Measurements from ENCODE around the gene PLA2G6. TPM values are rescaled to one million over a fixed set of nuclear protein-coding genes. Genes with fewer than 3 reads are reported as not detected.

Gene PLA2G6
- total RNA-seq, 1 experiment from 2014 or later = 18.7 TPM

- Mint-ChIP-seq H3K27me3 (ENCODE audit: insufficient read depth, unreplicated experiment) (no peaks in the 10 kb centered on the region), H3K9me3 (ENCODE audit: unreplicated experiment) (no peaks in the 10 kb centered on the region), H3K4me3 (ENCODE audit: unreplicated experiment) (no peak overlapping the region), H3K4me1 (ENCODE audit: low read depth, unreplicated experiment) (no peaks in the 10 kb centered on the region), H3K36me3 (ENCODE audit: insufficient read depth, unreplicated experiment) (peaks cover 4% of the 10 kb centered on the region), H3K27ac (ENCODE audit: unreplicated experiment) (no peak overlapping the region)
- no peaks in the 10 kb centered on the region for H3K27me3 ChIP-seq (replicated peaks; ENCODE audit: control insufficient read depth, insufficient read depth, low read length)
- POLR2A ChIA-PET = no interaction called here
- no peak overlapping the region for H3K4me3 ChIP-seq (ENCODE audit: low read depth, low read length)
- no peaks in the 10 kb centered on the region for H3K9me3 ChIP-seq
- DNase-seq = no peak
- TF ChIP-seq CTCF (IDR thresholded peaks at IDR 0.05; ENCODE audit: insufficient read depth in 1 of 2, low read depth in 1 of 2, low read length in 1 of 2, severe bottlenecking in 1 of 2, unreplicated experiment in 1 of 2) = no peak
- CTCF ChIA-PET = interaction anchor here (0.6 to 1.5 kb wide), 3 partner anchors 14 to 88 kb away, joined by 3 to 6 read pairs (median 4); no protein-coding TSS in a partner anchor
- peaks cover 4% of the 10 kb centered on the region; the same call in 1 of the 2 replicates for H3K4me1 ChIP-seq
- intact Hi-C loops (cut with micrococcal nuclease; ENCODE audit: unreplicated experiment) = no loop called here
- no TSS peak for BruUV-seq (replicated peaks)
- no peaks in the 10 kb centered on the region for H3K36me3 ChIP-seq (ENCODE audit: control insufficient read depth, insufficient read depth, low read length)
Measured at GRCh38 chr22:38098410-38099249, 83.0 kb downstream of the PLA2G6 start.

- CTCF ChIA-PET = interaction anchor here (1.5 kb wide), 1 partner anchor 45 kb away, joined by 4 read pairs; no protein-coding TSS in a partner anchor
- no peak for DNase-seq
- peaks cover 4% of the 10 kb centered on the region; the same call in 1 of the 2 replicates for H3K4me1 ChIP-seq
- intact Hi-C loops (cut with micrococcal nuclease; ENCODE audit: unreplicated experiment) = no loop called here
- Mint-ChIP-seq H3K27ac (ENCODE audit: unreplicated experiment) (no peak overlapping the region), H3K36me3 (ENCODE audit: insufficient read depth, unreplicated experiment) (peaks cover 4% of the 10 kb centered on the region), H3K27me3 (ENCODE audit: insufficient read depth, unreplicated experiment) (no peaks in the 10 kb centered on the region), H3K4me3 (ENCODE audit: unreplicated experiment) (peak overlapping the region; percentile 30), H3K9me3 (ENCODE audit: unreplicated experiment) (no peaks in the 10 kb centered on the region), H3K4me1 (ENCODE audit: low read depth, unreplicated experiment) (no peaks in the 10 kb centered on the region)
- H3K9me3 ChIP-seq = no peaks in the 10 kb centered on the region
- H3K4me3 ChIP-seq (ENCODE audit: low read depth, low read length) = no peak overlapping the region
- H3K27me3 ChIP-seq (replicated peaks; ENCODE audit: control insufficient read depth, insufficient read depth, low read length) = no peaks in the 10 kb centered on the region
- POLR2A ChIA-PET = no interaction called here
- no TSS peak for BruUV-seq (replicated peaks)
- H3K36me3 ChIP-seq (ENCODE audit: control insufficient read depth, insufficient read depth, low read length) = no peaks in the 10 kb centered on the region
- TF ChIP-seq CTCF (IDR thresholded peaks at IDR 0.05; ENCODE audit: insufficient read depth in 1 of 2, low read depth in 1 of 2, low read length in 1 of 2, severe bottlenecking in 1 of 2, unreplicated experiment in 1 of 2) = no peak
Measured at GRCh38 chr22:38097557-38098409, 83.8 kb downstream of the PLA2G6 start.

GRCh38 chr22:38097058-38097457, 84.6 kb downstream of the PLA2G6 start:
- H3K36me3 Mint-ChIP-seq (ENCODE audit: insufficient read depth, unreplicated experiment) = peaks cover 4% of the 10 kb centered on the region
- no peaks in the 10 kb centered on the region for H3K9me3 Mint-ChIP-seq (ENCODE audit: unreplicated experiment)
- H3K27me3 Mint-ChIP-seq (ENCODE audit: insufficient read depth, unreplicated experiment) = no peaks in the 10 kb centered on the region
- ChIA-PET CTCF (no interaction called here), POLR2A (no interaction called here)
- H3K27me3 ChIP-seq (replicated peaks; ENCODE audit: control insufficient read depth, insufficient read depth, low read length) = no peaks in the 10 kb centered on the region
- no peak overlapping the region for H3K27ac Mint-ChIP-seq (ENCODE audit: unreplicated experiment)
- peak overlapping the region; percentile 30 for H3K4me3 Mint-ChIP-seq (ENCODE audit: unreplicated experiment)
- H3K9me3 ChIP-seq = no peaks in the 10 kb centered on the region
- TF ChIP-seq CTCF (IDR thresholded peaks at IDR 0.05; ENCODE audit: insufficient read depth in 1 of 2, low read depth in 1 of 2, low read length in 1 of 2, severe bottlenecking in 1 of 2, unreplicated experiment in 1 of 2) = no peak
- BruUV-seq (replicated peaks) = no TSS peak
- peaks cover 4% of the 10 kb centered on the region; the same call in 1 of the 2 replicates for H3K4me1 ChIP-seq
- no peaks in the 10 kb centered on the region for H3K36me3 ChIP-seq (ENCODE audit: control insufficient read depth, insufficient read depth, low read length)
- no peak for DNase-seq
- H3K4me3 ChIP-seq (ENCODE audit: low read depth, low read length) = no peak overlapping the region
- intact Hi-C loops (cut with micrococcal nuclease; ENCODE audit: unreplicated experiment) = no loop called here
- no peaks in the 10 kb centered on the region for H3K4me1 Mint-ChIP-seq (ENCODE audit: low read depth, unreplicated experiment)

Measured in Caco-2 (cell line).